GM12875 (cell line): ENCODE results near the gene DIP2B.

Source experiments
- H3K4me3 ChIP-seq: one replicate; pipeline ENCODE4 v1.5.1; 2011; ENCODE audit warnings: low read depth, low read length, control low read depth
- TF ChIP-seq, protein P1 (sequence below): IDR thresholded peaks from 2 replicates; pipeline ENCODE4 v1.5.1; 2011; ENCODE audit warnings: low read depth, mild to moderate bottlenecking, control low read depth, inconsistent platforms, low read length, moderate library complexity, borderline replicate concordance; ENCODE audit not compliant: insufficient read depth

The DIP2B gene

DNA sequence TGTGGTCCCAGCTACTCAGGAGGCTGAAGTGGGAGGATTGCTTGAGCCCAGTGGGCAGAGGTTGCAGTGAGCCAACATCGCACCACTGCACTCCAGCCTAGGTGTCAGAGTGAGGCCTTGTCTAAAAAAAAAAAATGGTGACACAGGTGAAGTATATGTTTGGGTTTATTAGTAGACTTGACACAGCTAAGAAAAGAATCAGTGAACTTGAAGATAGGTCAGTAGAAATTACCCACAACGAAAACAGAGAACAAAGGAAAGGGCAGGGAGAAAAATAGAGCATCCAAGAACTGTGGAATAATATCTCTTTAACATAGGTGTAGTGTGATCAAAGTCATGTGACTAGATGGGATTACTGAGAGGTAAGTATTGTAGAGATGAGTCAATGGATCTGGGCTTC, 282.8 kb downstream of the DIP2B start:
- H3K4me3 ChIP-seq: no peak overlapping the region
- TF ChIP-seq, protein P1, sequence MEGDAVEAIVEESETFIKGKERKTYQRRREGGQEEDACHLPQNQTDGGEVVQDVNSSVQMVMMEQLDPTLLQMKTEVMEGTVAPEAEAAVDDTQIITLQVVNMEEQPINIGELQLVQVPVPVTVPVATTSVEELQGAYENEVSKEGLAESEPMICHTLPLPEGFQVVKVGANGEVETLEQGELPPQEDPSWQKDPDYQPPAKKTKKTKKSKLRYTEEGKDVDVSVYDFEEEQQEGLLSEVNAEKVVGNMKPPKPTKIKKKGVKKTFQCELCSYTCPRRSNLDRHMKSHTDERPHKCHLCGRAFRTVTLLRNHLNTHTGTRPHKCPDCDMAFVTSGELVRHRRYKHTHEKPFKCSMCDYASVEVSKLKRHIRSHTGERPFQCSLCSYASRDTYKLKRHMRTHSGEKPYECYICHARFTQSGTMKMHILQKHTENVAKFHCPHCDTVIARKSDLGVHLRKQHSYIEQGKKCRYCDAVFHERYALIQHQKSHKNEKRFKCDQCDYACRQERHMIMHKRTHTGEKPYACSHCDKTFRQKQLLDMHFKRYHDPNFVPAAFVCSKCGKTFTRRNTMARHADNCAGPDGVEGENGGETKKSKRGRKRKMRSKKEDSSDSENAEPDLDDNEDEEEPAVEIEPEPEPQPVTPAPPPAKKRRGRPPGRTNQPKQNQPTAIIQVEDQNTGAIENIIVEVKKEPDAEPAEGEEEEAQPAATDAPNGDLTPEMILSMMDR: no peak

DNA sequence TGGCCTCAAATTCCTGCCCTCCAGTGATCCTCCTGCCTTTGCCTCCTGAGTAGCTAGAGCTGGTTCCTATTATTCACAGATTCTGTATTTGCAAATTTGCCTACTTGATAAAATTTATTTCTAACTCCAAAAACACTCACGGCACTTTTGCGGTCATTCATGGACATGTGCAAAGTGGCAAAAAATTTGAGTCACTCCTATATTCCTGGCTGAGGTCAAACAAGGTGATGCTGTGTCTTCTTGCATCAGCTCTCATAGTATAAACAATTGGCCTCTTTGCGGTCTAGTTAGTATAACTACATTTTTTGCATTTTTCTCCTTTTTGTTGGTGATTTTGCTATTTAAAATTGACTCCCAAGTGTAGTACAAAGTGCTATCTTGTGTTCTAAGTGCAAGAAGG, 283.8 kb downstream of the DIP2B start:
- TF ChIP-seq, protein P1: no peak

DNA sequence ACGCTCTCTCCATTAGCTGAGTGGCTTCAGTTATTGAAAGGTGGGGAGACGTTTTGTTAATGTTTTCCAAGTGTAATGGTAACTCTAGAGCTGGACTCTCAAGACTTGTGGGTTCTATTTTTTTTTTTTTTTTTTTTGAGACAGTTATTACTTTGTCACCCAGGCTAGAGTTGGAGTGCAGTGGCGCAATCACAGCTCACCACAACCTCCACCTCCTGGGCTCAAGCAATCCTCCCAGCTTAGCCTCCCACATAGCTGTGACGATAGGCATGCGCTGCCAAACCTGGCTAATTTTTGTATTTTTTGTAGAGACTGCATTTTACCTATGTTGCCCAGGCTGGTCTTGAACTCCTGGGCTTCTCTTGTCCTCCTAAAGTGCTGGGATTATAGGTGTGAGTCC, 285.3 kb downstream of the DIP2B start:
- TF ChIP-seq, protein P1: no peak
- H3K4me3 ChIP-seq: no peak overlapping the region

More for the DNA sequence above, 283.8 kb downstream of the DIP2B start:
- no peak overlapping the region for H3K4me3 ChIP-seq
